ENCODE data around the gene WNT8B. TPM values are rescaled to one million over a fixed set of nuclear protein-coding genes. Genes with fewer than 3 reads are reported as not detected.

WNT8B gene
- total RNA-seq, 1 donor from 2014 or later, result not detected

DNA sequence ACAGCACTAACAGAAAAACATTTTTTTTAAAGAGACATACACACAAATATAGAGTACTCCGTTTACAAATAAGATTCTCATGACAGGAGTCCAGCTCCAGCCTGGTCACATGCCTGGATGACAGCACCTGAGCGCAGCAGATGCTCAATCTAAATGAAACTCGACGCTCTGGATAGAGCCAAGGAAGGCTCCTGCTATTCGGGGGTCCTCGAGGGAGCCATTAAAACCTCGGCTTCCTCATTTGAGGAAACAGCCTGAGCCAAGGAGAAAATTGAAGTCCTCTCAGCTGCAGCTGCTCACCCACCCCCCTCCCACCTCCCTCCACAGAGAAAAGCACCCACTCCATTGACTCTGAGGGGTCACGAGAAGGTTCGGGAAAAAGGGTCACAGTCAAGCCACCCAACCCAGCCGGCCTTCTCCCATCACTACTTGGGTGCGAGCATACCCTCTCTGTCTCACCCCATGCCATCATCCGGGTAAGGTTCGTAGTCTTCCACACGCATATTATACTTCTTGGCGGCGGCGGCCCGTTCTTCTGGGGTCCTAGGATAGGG is 66.2 kb downstream of the WNT8B start:
- DNase-seq (no peak), ATAC-seq (ENCODE audit: low read depth) (no peak)
- intact Hi-C loops (cut with micrococcal nuclease), result loop anchor here (1.0 kb wide), 1 partner anchor 202 kb away; no protein-coding TSS in a partner anchor
- TF ChIP-seq, protein P1, sequence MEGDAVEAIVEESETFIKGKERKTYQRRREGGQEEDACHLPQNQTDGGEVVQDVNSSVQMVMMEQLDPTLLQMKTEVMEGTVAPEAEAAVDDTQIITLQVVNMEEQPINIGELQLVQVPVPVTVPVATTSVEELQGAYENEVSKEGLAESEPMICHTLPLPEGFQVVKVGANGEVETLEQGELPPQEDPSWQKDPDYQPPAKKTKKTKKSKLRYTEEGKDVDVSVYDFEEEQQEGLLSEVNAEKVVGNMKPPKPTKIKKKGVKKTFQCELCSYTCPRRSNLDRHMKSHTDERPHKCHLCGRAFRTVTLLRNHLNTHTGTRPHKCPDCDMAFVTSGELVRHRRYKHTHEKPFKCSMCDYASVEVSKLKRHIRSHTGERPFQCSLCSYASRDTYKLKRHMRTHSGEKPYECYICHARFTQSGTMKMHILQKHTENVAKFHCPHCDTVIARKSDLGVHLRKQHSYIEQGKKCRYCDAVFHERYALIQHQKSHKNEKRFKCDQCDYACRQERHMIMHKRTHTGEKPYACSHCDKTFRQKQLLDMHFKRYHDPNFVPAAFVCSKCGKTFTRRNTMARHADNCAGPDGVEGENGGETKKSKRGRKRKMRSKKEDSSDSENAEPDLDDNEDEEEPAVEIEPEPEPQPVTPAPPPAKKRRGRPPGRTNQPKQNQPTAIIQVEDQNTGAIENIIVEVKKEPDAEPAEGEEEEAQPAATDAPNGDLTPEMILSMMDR (IDR thresholded peaks at IDR 0.05), result no peak
- Mint-ChIP-seq H3K4me3 (peak overlapping the region; percentile 100), H3K4me1 (peaks cover 26% of the 10 kb centered on the region), H3K27me3 (no peaks in the 10 kb centered on the region), H3K9me3 (no peaks in the 10 kb centered on the region), H3K27ac (peak overlapping the region; percentile 96), H3K36me3 (ENCODE audit: low read depth) (peaks cover 40% of the 10 kb centered on the region)
- CTCF ChIA-PET, result interaction anchor here (3.1 kb wide), 1 partner anchor 11 kb away, joined by 14 read pairs; no protein-coding TSS in a partner anchor
- POLR2A ChIA-PET, result interaction anchor here (0.6 kb wide), 1 partner anchor 175 kb away, joined by 4 read pairs; no protein-coding TSS in a partner anchor

DNA sequence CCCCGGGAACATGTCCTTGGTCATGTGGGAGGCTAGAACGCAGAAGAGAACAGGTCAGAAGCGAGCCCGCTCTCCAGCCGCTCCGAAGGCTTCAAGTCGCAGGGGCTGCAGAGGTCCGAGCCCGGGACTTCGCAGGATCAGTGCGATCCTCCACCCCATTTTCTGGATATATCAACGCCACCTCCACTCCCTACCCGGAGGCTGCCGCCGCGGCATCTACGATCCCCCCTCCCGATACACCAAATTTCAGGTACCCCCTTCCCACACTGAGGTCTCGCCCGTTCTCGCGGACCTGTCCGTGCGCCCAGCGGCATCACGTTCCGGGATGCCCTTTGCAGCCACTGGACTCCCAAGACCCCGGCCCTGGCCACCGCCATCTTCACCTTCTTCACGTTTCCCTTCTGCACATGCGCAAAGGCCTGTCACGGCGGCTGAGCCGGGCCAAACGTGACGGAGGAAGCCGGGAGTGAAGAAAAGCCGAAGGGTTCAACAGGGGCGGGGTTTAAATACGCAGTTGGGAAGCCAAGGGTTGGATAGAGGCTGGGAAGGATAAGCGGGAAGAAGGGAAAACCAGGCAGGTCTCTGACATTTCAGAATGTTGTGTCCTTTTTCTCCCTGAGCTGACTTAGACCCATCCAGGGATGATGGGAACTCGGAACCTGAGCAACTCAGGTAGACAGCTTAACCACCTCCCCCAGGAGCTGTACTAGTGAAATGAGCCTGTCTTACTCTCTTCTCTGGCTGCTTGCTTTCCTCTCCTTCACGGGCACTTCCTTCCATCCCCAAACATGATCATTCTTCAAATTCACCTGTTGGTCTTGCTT is 66.9 kb downstream of the WNT8B start, which contains the start of gene NDUFB8:
TSS of gene NDUFB8 (minus strand) at position 397 of the 824 bp plus-strand sequence. CDS start at position 377, 20 bp downstream.
- DNase-seq (peak; percentile 77), ATAC-seq (ENCODE audit: low read depth) (peak; percentile 85)
- CTCF ChIA-PET, result interaction anchor here (1.0 to 3.1 kb wide), 4 partner anchors 9 to 296 kb away, joined by 3 to 14 read pairs (median 4); no protein-coding TSS in a partner anchor
- POLR2A ChIA-PET, result no interaction called here
- TF ChIP-seq, protein P1 (IDR thresholded peaks at IDR 0.05), result no peak
- intact Hi-C loops (cut with micrococcal nuclease), result loop anchor here (1.0 to 10.0 kb wide), 2 partner anchors 202 to 1975 kb away; partner anchors contain the start of genes ACTR1A and SUFU
- Mint-ChIP-seq H3K27me3 (no peaks in the 10 kb centered on the region), H3K36me3 (ENCODE audit: low read depth) (peaks cover 33% of the 10 kb centered on the region), H3K4me3 (peak within 1 kb of the TSS; percentile 100), H3K9me3 (no peaks in the 10 kb centered on the region), H3K27ac (peak within 1 kb of the TSS; percentile 96), H3K4me1 (peaks cover 26% of the 10 kb centered on the region)

DNA sequence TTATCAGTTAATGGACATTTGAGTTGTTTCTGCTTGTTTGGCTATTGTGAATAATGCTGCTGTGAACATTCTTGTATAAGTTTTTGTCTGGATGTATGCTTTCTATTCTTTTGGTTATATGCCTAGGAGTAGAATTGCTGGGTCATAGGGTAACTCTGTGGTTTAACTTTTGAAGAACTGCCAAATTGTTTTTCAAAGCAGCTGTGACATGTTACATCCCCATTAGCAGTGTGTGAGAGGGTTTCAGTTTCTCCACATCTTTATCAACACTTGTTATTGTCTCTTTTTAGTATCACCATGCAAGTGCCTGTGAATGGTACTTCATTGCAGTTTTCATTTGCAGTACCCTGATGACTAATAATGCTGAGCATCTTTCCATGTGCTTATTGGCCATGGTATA is 69.0 kb downstream of the WNT8B start:
- Mint-ChIP-seq H3K4me3 (no peak overlapping the region), H3K27me3 (no peaks in the 10 kb centered on the region), H3K27ac (no peak overlapping the region), H3K4me1 (peaks cover 24% of the 10 kb centered on the region), H3K36me3 (ENCODE audit: low read depth) (peaks cover 16% of the 10 kb centered on the region), H3K9me3 (no peaks in the 10 kb centered on the region)
- TF ChIP-seq, protein P1 (IDR thresholded peaks at IDR 0.05), result no peak
- POLR2A ChIA-PET, result no interaction called here
- no peak for ATAC-seq (ENCODE audit: low read depth)
- intact Hi-C loops (cut with micrococcal nuclease), result loop anchor here (10.0 kb wide), 1 partner anchor 1973 kb away; the partner anchor contains the start of genes ACTR1A and SUFU
- DNase-seq, result no peak
- CTCF ChIA-PET, result no interaction called here

Other genes with a start within 250 kb of the WNT8B start
- 17.7 and 21.6 TPM in 2 replicates for gene CHUK, start 233.4 kb upstream of the WNT8B start, total RNA-seq
- 41.8 and 53.3 TPM in 2 replicates for gene CWF19L1, start 195.4 kb upstream of the WNT8B start, total RNA-seq
- gene BLOC1S2, start 176.3 kb upstream of the WNT8B start, total RNA-seq, result 47.7 and 52.3 TPM in 2 replicates
- gene PKD2L1, start 132.8 kb upstream of the WNT8B start, total RNA-seq, result not detected in 2 replicates
- 24.9 and 26.0 TPM in 2 replicates for gene SCD, start 115.8 kb upstream of the WNT8B start, total RNA-seq
- 19.8 and 21.6 TPM in 2 replicates for gene SEC31B, start 56.9 kb downstream of the WNT8B start, total RNA-seq
- gene NDUFB8, start 66.9 kb downstream of the WNT8B start, total RNA-seq, result 191 and 205 TPM in 2 replicates
- gene HIF1AN, start 72.9 kb downstream of the WNT8B start, total RNA-seq, result 55.8 and 59.9 TPM in 2 replicates